Putamen (tissue), 1 donor: ENCODE data around the gene INS.
"Not testable (repeated sequence)": the region's sequence is repeated elsewhere in the genome, so short reads cannot be mapped to it uniquely, and the experiment has no call there.

Source experiments
- DNase-seq: peaks from one replicate; pipeline ENCODE4 v3.0.0-alpha.2; 2016; ENCODE audit warnings: low spot score

The INS gene

GRCh38 chr11:2198621-2199365, 37.8 kb upstream of the INS start:
- no peak for DNase-seq

- no peak for DNase-seq
Measured at GRCh38 chr11:2197771-2198520, 36.9 kb upstream of the INS start.

GRCh38 chr11:2196970-2197770, 36.2 kb upstream of the INS start:
- peak; percentile 24 for DNase-seq

GRCh38 chr11:2195756-2196088, 34.7 kb upstream of the INS start:
- DNase-seq, result no peak

GRCh38 chr11:2194877-2195755, 34.1 kb upstream of the INS start:
- DNase-seq, result no peak

- DNase-seq, result not testable (repeated sequence)
Measured at GRCh38 chr11:2193888-2194595, 33.0 kb upstream of the INS start.

GRCh38 chr11:2193099-2193887, 32.3 kb upstream of the INS start:
- no peak for DNase-seq

- DNase-seq, result no peak
Measured at GRCh38 chr11:2192435-2192834, 31.4 kb upstream of the INS start.

GRCh38 chr11:2191883-2192282, 30.9 kb upstream of the INS start:
- DNase-seq, result no peak

- no peak for DNase-seq
Measured at GRCh38 chr11:2190657-2191471, 29.9 kb upstream of the INS start.

- no peak for DNase-seq
Measured at GRCh38 chr11:2189938-2190656, 29.1 kb upstream of the INS start.

GRCh38 chr11:2188745-2189144, 27.7 kb upstream of the INS start:
- no peak for DNase-seq

- no peak for DNase-seq
Measured at GRCh38 chr11:2187280-2187707, 26.3 kb upstream of the INS start.

GRCh38 chr11:2186669-2187279, 25.8 kb upstream of the INS start:
- no peak for DNase-seq

GRCh38 chr11:2185324-2186085, 24.5 kb upstream of the INS start:
- DNase-seq, result no peak

- DNase-seq, result no peak
Measured at GRCh38 chr11:2182692-2183474, 21.9 kb upstream of the INS start.

- DNase-seq, result no peak
Measured at GRCh38 chr11:2182075-2182474, 21.1 kb upstream of the INS start.
